Kidney (tissue), 14 donors: ENCODE data around the gene IHH. TPM values are rescaled to one million over a fixed set of nuclear protein-coding genes. Genes with fewer than 3 reads are reported as not detected.

ENCODE experiments used
- DNase-seq, 5 donors: peaks; one replicate each; pipeline ENCODE4 v3.0.0-alpha.2; 2013 to 2020
- FAIRE-seq: peaks from 2 replicates; lab custom pipeline; 2012; peaks lifted over from hg19 to GRCh38; lab: Jason Lieb, UNC
- H3K27ac ChIP-seq, 2 donors: one replicate each; pipeline ENCODE4 v1.7.0; 2013; ENCODE audit warnings: low read depth in 2 of 2, low read length in 2 of 2, inconsistent platforms in 1 of 2
- H3K27me3 ChIP-seq: one replicate; pipeline ENCODE4 v1.7.1; 2013; ENCODE audit warnings: low read length, inconsistent platforms; ENCODE audit not compliant: control insufficient read depth, insufficient read depth
- H3K36me3 ChIP-seq, 3 donors: one replicate each; pipeline versions ENCODE4 v1.7.0 to v1.7.1; 2013; ENCODE audit warnings: low read length in 3 of 3, control low read depth in 1 of 3, inconsistent platforms in 1 of 3; ENCODE audit not compliant: insufficient read depth in 3 of 3, control insufficient read depth in 2 of 3
- H3K4me1 ChIP-seq, 3 donors: one replicate each; pipeline versions ENCODE4 v1.7.0 to v1.7.1; 2013; ENCODE audit warnings: low read length in 3 of 3, inconsistent platforms in 1 of 3, low read depth in 1 of 3; ENCODE audit not compliant: control insufficient read depth in 2 of 3, insufficient read depth in 2 of 3
- H3K4me3 ChIP-seq, 3 donors: one replicate each; pipeline versions ENCODE4 v1.7.0 to v1.8.1; 2013; ENCODE audit warnings: low read length in 3 of 3, control low read depth in 1 of 3, inconsistent platforms in 1 of 3
- H3K9ac ChIP-seq, 3 donors: one replicate each; pipeline versions ENCODE4 v1.7.0 to v1.7.1; 2013; ENCODE audit warnings: low read length in 3 of 3, control low read depth in 1 of 3, inconsistent platforms in 1 of 3
- H3K9me3 ChIP-seq, 3 donors: one replicate each; pipeline versions ENCODE4 v1.7.0 to v1.7.1; 2013; ENCODE audit warnings: low read length in 3 of 3, control low read depth in 1 of 3, inconsistent platforms in 1 of 3; ENCODE audit not compliant: control insufficient read depth in 2 of 3, insufficient read depth in 1 of 3
- intact Hi-C: fragments of 100-400 bp; cut with DNase I; formaldehyde crosslinking; loops from one replicate; pipeline ENCODE4 v1.11.1; 2022
- polyA plus RNA-seq: library from polyadenylated mRNA; stranded (reverse); fragments of 350-450 nt; fragmentation: Illumina TruSeq; extraction: RNeasy Lipid Tissue Mini Kit (QIAGEN cat#74804); gene quantifications from one replicate; pipeline ENCODE4 v1.2.3, GENCODE V29; 2014; ENCODE audit warnings: low read depth, low replicate concordance; ENCODE audit not compliant: insufficient read depth
- total RNA-seq: library from RNA; stranded (reverse); fragmentation: NEBNext Ultra II Directional; extraction: Animal tissue kit (Norgen Biotek cat#: 25700); gene quantifications from one replicate; pipeline ENCODE4 v1.2.1, GENCODE V29; 2021
- TF ChIP-seq, protein P1 (sequence below): IDR thresholded peaks from 3 replicates; pipeline ENCODE4 v1.5.1; 2012; ENCODE audit warnings: mild to moderate bottlenecking, moderate library complexity, borderline replicate concordance; ENCODE audit not compliant: insufficient read depth; ENCODE audit errors: extremely low read depth
- donor health status: control.
- donor health status: control.
- donor health status: control.
- donor health status: control.
- donor health status: control.
- donor health status: DM: yes; HTN: yes; CAD: no.
- donor health status: Normal renal cell carcinoma (clear cell type).

The IHH gene
- total and polyA plus RNA-seq, 2 donors from 2014 or later: 0.88 to 3.1 TPM

DNA sequence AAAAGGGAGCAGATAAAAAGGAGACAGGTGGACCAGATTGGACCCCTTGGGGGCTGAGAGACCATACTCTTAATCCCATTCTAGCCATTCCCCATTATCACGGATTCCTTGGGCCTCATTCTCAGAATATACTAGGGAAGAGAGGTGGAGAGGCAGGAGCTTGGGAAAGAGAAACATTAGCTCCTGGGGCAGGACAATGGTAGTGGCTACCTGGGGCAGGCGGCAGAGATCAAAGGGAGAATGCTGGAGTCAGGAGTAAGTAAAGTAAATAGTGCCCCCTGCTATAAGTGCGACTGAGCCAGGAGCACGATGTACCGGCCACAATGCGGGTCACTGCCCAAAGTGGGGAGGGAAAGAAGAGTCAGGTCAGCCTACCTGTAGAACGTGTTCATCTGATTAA, 20.4 kb upstream of the IHH start:
- DNase-seq: no peak
- H3K27ac ChIP-seq: no peak overlapping the region
- intact Hi-C loops: no loop called here
- no peaks in the 10 kb centered on the region for H3K27me3 ChIP-seq
- H3K4me1 ChIP-seq: peaks cover 0 to 5% (median 0%) of the 10 kb centered on the region in 3 donors
- TF ChIP-seq, protein P1, sequence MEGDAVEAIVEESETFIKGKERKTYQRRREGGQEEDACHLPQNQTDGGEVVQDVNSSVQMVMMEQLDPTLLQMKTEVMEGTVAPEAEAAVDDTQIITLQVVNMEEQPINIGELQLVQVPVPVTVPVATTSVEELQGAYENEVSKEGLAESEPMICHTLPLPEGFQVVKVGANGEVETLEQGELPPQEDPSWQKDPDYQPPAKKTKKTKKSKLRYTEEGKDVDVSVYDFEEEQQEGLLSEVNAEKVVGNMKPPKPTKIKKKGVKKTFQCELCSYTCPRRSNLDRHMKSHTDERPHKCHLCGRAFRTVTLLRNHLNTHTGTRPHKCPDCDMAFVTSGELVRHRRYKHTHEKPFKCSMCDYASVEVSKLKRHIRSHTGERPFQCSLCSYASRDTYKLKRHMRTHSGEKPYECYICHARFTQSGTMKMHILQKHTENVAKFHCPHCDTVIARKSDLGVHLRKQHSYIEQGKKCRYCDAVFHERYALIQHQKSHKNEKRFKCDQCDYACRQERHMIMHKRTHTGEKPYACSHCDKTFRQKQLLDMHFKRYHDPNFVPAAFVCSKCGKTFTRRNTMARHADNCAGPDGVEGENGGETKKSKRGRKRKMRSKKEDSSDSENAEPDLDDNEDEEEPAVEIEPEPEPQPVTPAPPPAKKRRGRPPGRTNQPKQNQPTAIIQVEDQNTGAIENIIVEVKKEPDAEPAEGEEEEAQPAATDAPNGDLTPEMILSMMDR: no peak
- no peak overlapping the region for H3K9ac ChIP-seq
- H3K4me3 ChIP-seq: no peak overlapping the region
- peaks cover 0 to 11% (median 11%) of the 10 kb centered on the region in 3 donors for H3K36me3 ChIP-seq
- no peak for FAIRE-seq
- no peaks in the 10 kb centered on the region for H3K9me3 ChIP-seq

DNA sequence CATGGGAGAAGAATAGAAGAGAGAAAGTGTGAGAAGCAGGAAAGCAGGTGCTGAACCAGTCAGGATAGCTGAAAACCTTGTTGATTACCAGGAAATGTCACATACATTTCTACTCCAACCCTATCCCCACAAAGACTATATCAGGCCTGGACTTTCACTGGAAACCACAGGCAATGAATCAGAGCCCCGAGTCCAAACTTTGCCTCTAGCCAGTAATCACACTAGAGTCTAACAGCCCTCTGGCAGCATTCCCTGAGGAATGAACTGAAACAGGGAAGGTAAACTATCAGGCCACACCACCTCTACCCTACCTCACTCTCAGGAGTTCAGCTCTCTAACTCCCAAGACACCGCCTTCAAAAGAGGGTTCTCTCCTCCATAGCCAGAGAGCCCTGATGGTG, 18.7 kb upstream of the IHH start:
- Histone ChIP-seq H3K36me3 (peaks cover 2 to 18% (median 15%) of the 10 kb centered on the region in 3 donors), H3K9me3 (no peaks in the 10 kb centered on the region), H3K27ac (peak overlapping the region in 1 of 2 donors; percentile 26), H3K27me3 (no peaks in the 10 kb centered on the region), H3K9ac (no peak overlapping the region), H3K4me3 (no peak overlapping the region), H3K4me1 (peaks cover 0 to 5% (median 0%) of the 10 kb centered on the region in 3 donors)
- intact Hi-C loops: no loop called here
- TF ChIP-seq, protein P1: no peak
- DNase-seq (no peak), FAIRE-seq (no peak)

DNA sequence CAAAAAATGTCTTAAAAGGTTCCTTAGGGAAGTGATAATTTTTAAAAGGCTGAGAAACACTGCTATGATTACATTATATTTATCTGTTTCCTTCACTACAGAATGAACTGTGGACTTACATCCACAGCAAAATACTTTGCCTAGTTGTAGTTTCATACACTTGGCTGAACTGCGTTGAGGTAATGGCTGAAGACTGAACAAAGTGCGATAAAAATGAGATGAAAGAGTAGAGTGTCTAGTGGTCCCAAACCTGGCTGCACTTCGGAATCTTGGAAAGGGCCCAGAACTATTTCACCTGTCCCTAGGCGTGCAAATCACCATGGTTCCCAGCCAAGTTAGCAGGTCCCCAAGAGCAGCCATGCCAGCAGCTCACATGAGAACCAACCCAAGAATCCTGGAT, 18.2 kb upstream of the IHH start:
- Histone ChIP-seq H3K4me3 (no peak overlapping the region), H3K27me3 (no peaks in the 10 kb centered on the region), H3K4me1 (peaks cover 0 to 5% (median 0%) of the 10 kb centered on the region in 3 donors), H3K9ac (no peak overlapping the region), H3K27ac (peak overlapping the region in 1 of 2 donors; percentile 26), H3K36me3 (peaks cover 2 to 18% (median 15%) of the 10 kb centered on the region in 3 donors), H3K9me3 (no peaks in the 10 kb centered on the region)
- intact Hi-C loops: no loop called here
- FAIRE-seq (no peak), DNase-seq (no peak)
- TF ChIP-seq, protein P1: no peak

DNA sequence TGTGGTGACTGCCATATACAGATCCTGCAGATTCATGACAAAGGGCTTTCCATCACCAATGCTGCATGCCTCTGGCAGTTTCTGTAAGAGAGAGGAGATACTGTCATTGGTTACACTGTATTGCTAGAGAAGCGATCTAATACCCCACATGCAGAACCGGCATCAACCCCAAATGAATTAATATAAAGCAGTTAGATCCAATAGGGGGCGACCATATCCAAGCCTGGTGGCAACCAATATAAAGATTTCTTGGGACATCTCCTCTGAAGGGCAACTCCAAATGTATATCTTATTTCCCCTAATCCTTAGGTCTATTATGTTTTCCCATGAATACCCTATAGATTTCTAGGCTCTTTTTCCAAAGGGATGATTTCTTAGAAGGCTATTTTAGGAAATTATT, 17.4 kb upstream of the IHH start:
- TF ChIP-seq, protein P1: no peak
- FAIRE-seq: no peak
- intact Hi-C loops: no loop called here
- Histone ChIP-seq H3K9me3 (no peaks in the 10 kb centered on the region), H3K4me3 (no peak overlapping the region), H3K27ac (no peak overlapping the region), H3K9ac (no peak overlapping the region), H3K27me3 (no peaks in the 10 kb centered on the region), H3K36me3 (peaks cover 2 to 18% (median 15%) of the 10 kb centered on the region in 3 donors), H3K4me1 (peaks cover 0 to 5% (median 0%) of the 10 kb centered on the region in 3 donors)
- no peak for DNase-seq
